ENCODE data around the gene TRIM45.
"Not testable (repeated sequence)": the region's sequence is repeated elsewhere in the genome, so short reads cannot be mapped to it uniquely, and the experiment has no call there.

Gene TRIM45, protein sequence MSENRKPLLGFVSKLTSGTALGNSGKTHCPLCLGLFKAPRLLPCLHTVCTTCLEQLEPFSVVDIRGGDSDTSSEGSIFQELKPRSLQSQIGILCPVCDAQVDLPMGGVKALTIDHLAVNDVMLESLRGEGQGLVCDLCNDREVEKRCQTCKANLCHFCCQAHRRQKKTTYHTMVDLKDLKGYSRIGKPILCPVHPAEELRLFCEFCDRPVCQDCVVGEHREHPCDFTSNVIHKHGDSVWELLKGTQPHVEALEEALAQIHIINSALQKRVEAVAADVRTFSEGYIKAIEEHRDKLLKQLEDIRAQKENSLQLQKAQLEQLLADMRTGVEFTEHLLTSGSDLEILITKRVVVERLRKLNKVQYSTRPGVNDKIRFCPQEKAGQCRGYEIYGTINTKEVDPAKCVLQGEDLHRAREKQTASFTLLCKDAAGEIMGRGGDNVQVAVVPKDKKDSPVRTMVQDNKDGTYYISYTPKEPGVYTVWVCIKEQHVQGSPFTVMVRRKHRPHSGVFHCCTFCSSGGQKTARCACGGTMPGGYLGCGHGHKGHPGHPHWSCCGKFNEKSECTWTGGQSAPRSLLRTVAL

GRCh38 chr1:117121589-117122329 lies at the start of gene TRIM45:
Gene TRIM45, minus strand, starts transcription at chr1:117121749. Its CDS starts 548 bp downstream, at chr1:117121201.
- DNase-seq (ENCODE audit: low spot score): peak; percentile 94

DNA sequence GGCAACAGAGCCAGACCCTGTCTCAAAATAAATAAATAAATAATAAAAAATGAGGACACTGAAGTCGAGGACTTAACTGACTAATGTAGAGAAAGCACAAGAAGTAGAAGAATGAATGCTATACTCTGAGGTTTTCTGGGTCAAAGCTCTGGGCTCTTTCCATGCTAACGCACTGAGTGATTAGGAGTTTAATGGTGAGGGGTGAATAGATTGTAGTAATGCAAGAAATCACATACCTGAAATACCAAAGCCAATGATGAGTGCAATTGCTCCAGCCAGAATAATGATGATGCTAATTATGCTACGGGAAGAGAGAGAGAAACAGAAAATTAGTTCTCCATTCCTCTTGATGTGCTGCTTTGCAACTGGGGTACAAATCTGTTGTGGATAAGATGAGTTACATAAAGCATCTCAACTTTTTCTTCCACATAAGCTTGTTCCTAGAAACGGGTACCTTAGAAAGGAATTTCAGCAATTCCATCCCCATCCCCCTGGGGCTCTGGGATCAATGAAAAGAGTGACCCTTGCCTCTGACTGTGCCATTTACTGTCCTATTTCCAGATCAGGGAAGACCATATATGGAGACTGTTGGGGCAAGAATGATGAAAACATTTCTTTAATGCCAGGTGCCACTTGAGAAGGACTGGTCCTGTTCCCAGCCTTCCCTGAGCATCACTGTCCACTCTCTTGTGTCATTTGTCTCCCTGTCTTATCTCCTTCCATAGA lies 48.5 kb upstream of the TRIM45 start:
- DNase-seq (ENCODE audit: low spot score): no peak

GRCh38 chr1:117167402-117167801 lies 45.9 kb upstream of the TRIM45 start:
- DNase-seq (ENCODE audit: low spot score): no peak

DNA sequence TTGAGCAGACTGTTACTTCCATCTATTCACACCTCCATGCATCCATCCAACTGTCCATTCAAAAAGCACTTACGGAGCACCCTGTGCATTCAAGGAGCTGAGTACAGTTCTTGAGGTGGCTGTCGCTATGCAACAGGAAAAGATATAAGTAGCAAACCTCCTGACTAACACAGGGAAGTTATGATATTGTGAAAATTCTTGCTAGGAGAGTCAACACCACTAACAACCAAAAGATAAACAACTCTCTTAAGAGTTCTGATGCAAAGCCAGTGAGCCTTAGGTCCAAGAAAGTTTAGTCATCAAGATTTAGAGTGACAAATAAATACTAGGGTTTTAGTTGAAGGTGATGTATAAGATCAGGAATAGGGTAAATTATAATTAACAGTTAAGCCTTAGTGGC lies 44.5 kb upstream of the TRIM45 start:
- no peak for DNase-seq (ENCODE audit: low spot score)

GRCh38 chr1:117164209-117164608 lies 42.7 kb upstream of the TRIM45 start:
- no peak for DNase-seq (ENCODE audit: low spot score)

DNA sequence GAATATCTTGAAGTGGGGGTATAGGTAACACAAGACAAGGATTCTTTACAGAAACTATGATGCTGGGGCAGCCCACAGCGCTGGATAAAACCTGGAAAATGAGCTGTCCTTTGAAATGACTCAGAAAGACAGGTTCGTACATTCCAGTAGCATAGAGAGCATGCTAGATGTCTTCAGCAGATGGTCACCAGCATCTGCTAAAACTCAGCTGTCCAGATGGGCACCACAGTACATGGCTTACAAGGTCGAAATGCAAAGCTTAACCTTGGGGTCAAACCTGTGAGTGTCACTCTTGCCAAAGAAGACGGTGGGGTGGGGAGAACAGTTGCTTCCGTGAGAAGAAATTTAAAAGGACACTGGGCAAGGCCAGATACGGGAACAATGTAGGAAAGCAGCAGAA lies 41.3 kb upstream of the TRIM45 start:
- no peak for DNase-seq (ENCODE audit: low spot score)

GRCh38 chr1:117161887-117162286 lies 40.3 kb upstream of the TRIM45 start:
- DNase-seq (ENCODE audit: low spot score): no peak

DNA sequence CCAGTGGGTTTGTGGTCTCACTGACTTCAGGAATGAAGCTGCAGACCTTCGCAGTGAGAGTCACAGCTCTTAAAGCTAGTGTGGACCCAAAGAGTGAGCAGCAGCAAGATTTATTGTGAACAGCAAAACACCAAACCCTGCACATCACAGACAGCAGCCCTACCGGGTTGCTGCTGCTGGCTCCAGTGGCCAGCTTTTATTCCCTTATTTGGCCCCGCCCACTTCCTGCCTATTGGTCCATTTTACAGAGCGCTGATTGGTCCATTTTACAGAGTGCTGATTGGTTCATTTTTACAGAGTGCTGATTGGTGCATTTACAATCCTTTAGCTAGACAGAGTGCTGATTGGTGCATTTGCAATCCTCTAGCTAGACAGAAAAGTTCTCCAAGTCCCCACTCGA lies 29.8 kb upstream of the TRIM45 start:
- not testable (repeated sequence) for DNase-seq (ENCODE audit: low spot score)

- no peak for DNase-seq (ENCODE audit: low spot score)
Observed at GRCh38 chr1:117150316-117150715, 28.8 kb upstream of the TRIM45 start.

- no peak for DNase-seq (ENCODE audit: low spot score)
Observed at GRCh38 chr1:117147856-117148588, 26.5 kb upstream of the TRIM45 start.

DNA sequence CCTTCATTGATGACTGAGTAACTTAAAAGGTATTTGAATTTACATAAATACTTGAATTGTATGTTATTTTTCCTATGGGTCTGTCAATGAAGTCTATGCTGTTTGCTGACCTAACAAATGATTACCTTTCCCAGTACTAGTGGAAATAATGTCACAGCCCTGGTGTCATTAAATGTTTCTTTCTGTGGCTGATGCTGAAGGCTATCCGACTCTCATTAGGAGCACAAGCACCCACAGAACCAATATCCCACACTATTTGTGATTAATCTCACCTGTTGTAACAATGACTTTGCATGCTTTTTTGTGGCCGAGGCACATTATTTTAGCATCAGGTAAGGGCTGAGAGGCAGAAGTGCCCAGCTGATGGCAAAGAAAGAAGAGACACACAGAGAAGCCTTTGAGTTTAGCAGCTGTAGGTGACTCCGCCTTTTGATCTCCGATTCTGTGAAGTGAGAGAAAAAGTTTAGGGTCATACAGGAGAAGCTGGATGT lies 25.8 kb upstream of the TRIM45 start:
- no peak for DNase-seq (ENCODE audit: low spot score)

- no peak for DNase-seq (ENCODE audit: low spot score)
Observed at GRCh38 chr1:117146575-117147340, 25.2 kb upstream of the TRIM45 start.

DNA sequence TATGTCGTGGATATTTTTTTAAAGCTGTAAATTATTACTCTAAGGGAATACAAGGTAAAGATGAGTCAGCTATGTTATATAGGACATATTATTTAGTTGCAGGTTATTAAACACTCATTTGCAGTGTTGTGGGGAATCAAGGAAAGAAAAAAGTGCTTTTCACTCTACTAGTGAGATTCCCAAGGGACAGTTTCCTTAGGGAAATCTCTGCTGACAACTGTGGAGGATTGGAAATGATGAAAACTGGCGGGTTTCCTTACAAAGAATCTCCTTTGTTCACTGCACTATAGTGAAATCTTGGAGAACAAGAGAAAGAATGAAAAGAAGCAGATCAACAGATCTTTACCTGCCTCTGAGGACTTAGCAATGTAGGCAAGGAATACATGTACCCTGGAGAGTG lies 24.5 kb upstream of the TRIM45 start:
- no peak for DNase-seq (ENCODE audit: low spot score)

DNA sequence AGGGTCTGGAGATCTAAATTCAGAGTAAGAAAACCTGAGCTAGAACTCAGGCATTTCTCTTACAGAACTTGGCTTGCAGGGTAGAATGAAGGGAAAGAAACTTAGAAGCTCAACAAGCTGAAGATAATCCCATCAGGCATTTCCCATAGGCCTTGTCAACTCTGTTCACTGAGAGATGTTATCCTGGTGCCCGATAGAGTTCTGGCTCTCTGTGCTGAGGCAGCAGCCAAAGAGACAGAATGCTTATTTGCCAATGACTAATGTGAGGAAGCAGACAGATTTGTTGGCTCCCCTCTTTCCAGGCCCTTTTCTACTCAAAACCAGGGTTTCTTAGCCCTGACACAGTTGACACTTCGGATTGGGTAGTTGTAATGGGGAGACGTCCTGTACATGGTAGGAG lies 22.3 kb upstream of the TRIM45 start:
- DNase-seq (ENCODE audit: low spot score): no peak

DNA sequence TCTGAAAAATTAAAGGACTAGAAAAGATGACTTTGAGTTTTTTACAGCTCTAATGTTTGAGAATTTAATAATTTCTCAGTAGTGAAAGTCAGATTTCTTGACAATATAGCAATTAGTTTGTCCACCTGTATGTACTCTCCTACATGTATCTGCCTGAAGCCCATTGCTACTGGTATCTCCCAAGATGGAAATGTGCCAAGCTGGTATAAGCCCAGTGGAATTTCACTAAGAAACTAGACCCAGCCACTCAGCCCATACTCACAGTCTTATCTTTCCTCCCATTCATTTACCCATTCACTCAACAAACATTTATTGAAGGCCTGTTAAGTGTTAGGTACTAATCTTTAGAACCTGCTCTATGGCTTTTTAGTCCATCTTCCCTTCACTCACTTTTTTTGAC lies 21.6 kb upstream of the TRIM45 start:
- no peak for DNase-seq (ENCODE audit: low spot score)

GRCh38 chr1:117142200-117142599 lies 20.7 kb upstream of the TRIM45 start:
- DNase-seq (ENCODE audit: low spot score): no peak

GRCh38 chr1:117138561-117138960 lies 17.0 kb upstream of the TRIM45 start:
- no peak for DNase-seq (ENCODE audit: low spot score)

DNA sequence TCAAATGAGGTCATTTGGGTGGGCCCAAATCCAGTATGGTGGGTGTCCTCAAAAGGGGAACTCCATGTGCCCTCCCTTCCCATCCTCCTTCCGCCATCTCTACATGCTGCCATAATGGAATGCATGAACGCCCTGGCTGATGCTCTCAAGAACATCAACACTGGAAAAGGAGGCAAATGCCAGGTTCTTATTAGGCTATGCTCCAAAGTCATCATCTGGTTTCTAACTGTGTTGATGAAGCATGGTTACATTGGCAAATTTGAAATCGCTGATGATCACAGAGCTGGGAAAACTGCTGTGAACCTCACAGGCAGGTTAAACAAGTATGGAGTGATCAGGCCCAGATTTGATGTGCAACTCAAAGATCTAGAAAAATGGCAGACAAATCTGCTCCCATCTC lies 16.6 kb upstream of the TRIM45 start:
- no peak for DNase-seq (ENCODE audit: low spot score)

- DNase-seq (ENCODE audit: low spot score): no peak
Observed at GRCh38 chr1:117137281-117137855, 15.8 kb upstream of the TRIM45 start.

DNA sequence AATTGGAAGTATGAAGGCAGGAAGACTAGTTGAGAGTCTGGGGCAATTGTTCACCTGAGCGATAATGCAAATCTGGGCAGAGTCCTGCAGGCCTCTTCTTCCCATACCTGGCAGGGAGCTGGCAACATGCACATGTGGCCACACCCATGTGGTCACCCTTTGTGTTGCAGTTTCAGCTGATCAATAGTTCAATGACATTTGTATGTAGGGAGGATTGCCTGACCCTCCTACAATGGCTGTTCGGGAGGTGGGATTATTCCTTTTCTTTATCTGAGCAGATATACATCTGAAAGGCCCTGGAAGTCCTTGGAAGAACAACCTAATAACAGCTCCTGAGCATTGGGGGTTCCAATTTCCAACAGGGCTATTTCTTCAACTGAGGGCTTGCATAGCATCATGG lies 15.2 kb upstream of the TRIM45 start:
- no peak for DNase-seq (ENCODE audit: low spot score)

Data from kidney capillary endothelial cell (primary cell).